Upper lobe of left lung (tissue), 6 donors: Measurements from ENCODE around the gene FRK. TPM values are rescaled to one million over a fixed set of nuclear protein-coding genes. Genes with fewer than 3 reads are reported as not detected.

ENCODE experiments used
- ATAC-seq, 2 donors: fragments of 200-7000 bp; cut with Tn5 transposase; one replicate each; pipeline ENCODE4 v1.9.1; 2022; ENCODE audit warnings: mild to moderate bottlenecking in 2 of 2, moderate library complexity in 2 of 2; ENCODE audit not compliant: low FRiP score in 2 of 2
- DNase-seq, 2 donors: peaks; one replicate each; pipeline ENCODE4 v3.0.0-alpha.2; 2019 to 2020
- H3K27ac ChIP-seq, 4 donors: fragments of 200-600 bp; sonication (generic); one replicate each; pipeline ENCODE4 v1.5.1; 2016 to 2019
- H3K27me3 ChIP-seq, 4 donors: fragments of 200-600 bp; sonication (generic); one replicate each; pipeline ENCODE4 v1.5.1; 2017 to 2019
- H3K36me3 ChIP-seq, 4 donors: fragments of 200-600 bp; sonication (generic); one replicate each; pipeline ENCODE4 v1.5.1; 2016 to 2019
- H3K4me1 ChIP-seq, 4 donors: fragments of 200-600 bp; sonication (generic); one replicate each; pipeline ENCODE4 v1.5.1; 2018 to 2019
- H3K4me3 ChIP-seq, 4 donors: fragments of 200-600 bp; sonication (generic); one replicate each; pipeline ENCODE4 v1.5.1; 2017 to 2019; ENCODE audit warnings: mild to moderate bottlenecking in 2 of 4, moderate library complexity in 1 of 4
- H3K9me3 ChIP-seq, 4 donors: fragments of 200-600 bp; sonication (generic); one replicate each; pipeline ENCODE4 v1.5.1; 2018 to 2019
- CTCF ChIP-seq, 6 experiments: fragments of 450-650 bp in 4 of 6; fragments of 200-600 bp in 2 of 6; sonication (generic) in 2 of 6; IDR thresholded peaks; one replicate each; pipeline ENCODE4 v1.5.1; 2016 to 2019; ENCODE audit warnings: antibody characterized with exemption in 6 of 6
- EP300 ChIP-seq, 4 donors: sonication (generic); formaldehyde crosslinking; IDR thresholded peaks; one replicate each; pipeline ENCODE4 v1.5.1; 2017; ENCODE audit warnings: antibody characterized with exemption in 4 of 4, control low read depth in 2 of 4
- POLR2A ChIP-seq, 4 donors: fragments of 450-650 bp; IDR thresholded peaks; one replicate each; pipeline ENCODE4 v1.5.1; 2016 to 2017; ENCODE audit warnings: antibody characterized with exemption in 4 of 4, mild to moderate bottlenecking in 2 of 4
- POLR2AphosphoS5 ChIP-seq, 2 donors: sonication (generic); formaldehyde crosslinking; IDR thresholded peaks; one replicate each; pipeline ENCODE4 v1.5.1; 2017; ENCODE audit warnings: antibody characterized with exemption in 2 of 2
- WGBS, 2 donors: methylation state at CpG; one replicate each; pipeline ENCODE4 v1.1.5; 2017 to 2018; 5-methylcytosine and 5-hydroxymethylcytosine counted together
- total RNA-seq, 6 donors: library from RNA; depleted of rRNA in 4 of 6; stranded (reverse); fragments of >200 nt in 4 of 6; gene quantifications; one replicate each; pipeline versions ENCODE4 v1.1.0 to v1.2.1, GENCODE V29; 2016 to 2021
- donor health status: DM: no; HTN: no; CAD: no; lungs with moderate emphysema.
- donor health status: DM: no; HTN: yes; CAD: no; lungs with severe emphysema.

FRK gene
- total RNA-seq, 6 donors from 2014 or later = 2.2 to 9.8 (median 5.9) TPM

- Histone ChIP-seq H3K4me1 (no peaks in the 10 kb centered on the region), H3K36me3 (no peaks in the 10 kb centered on the region), H3K27ac (no peak overlapping the region), H3K27me3 (no peaks in the 10 kb centered on the region), H3K9me3 (no peaks in the 10 kb centered on the region), H3K4me3 (no peak overlapping the region)
- DNase-seq (no peak), ATAC-seq (no peak)
- TF ChIP-seq POLR2A (IDR thresholded peaks at IDR 0.05) (no peak), EP300 (IDR thresholded peaks at IDR 0.05) (no peak), CTCF (IDR thresholded peaks at IDR 0.05) (no peak), POLR2AphosphoS5 (IDR thresholded peaks at IDR 0.05) (no peak)
These were observed 28.3 kb upstream of the FRK start for GRCh38 chr6:116088946-116089345.

DNA sequence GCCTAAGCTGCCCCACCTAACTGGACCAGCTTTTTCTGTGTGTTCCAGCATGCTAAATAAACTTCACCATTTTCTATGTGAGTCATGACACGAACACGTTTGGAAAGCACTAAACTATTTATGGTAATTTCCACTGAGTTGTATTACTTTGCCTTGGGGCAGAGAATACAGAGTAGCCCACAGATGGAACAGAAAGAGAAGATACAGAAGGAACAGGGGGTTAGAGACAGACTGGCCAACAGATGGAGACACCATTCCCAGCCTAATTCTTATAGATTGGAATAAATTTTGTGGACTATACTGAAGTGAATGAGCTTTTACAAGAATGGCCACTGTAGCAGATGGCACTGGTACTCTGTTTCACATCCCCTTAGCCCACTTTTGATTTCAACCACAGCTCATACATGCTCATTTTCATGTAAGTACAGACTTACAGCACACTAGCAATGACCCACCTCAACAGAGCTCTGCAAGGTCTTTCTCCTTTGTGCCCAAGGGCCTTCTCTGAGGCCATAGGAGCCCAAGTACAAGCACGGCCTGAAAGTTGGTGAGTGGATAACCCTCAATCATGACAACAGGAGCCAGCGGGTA lies 26.8 kb upstream of the FRK start:
- Histone ChIP-seq H3K4me1 (no peaks in the 10 kb centered on the region), H3K36me3 (no peaks in the 10 kb centered on the region), H3K27ac (no peak overlapping the region), H3K9me3 (no peaks in the 10 kb centered on the region), H3K27me3 (no peaks in the 10 kb centered on the region), H3K4me3 (no peak overlapping the region)
- no peak for TF ChIP-seq EP300 (IDR thresholded peaks at IDR 0.05)
- DNase-seq (no peak), ATAC-seq (no peak)
- 62 to 68% methylated on average over 4 of the region's 4 CpGs for whole genome bisulfite sequencing, 2 donors

GRCh38 chr6:116084284-116084683 lies 23.6 kb upstream of the FRK start:
- no peak for DNase-seq
- Histone ChIP-seq H3K9me3 (no peaks in the 10 kb centered on the region), H3K27ac (no peak overlapping the region), H3K36me3 (no peaks in the 10 kb centered on the region), H3K4me1 (no peaks in the 10 kb centered on the region), H3K4me3 (no peak overlapping the region), H3K27me3 (no peaks in the 10 kb centered on the region)
- TF ChIP-seq CTCF (IDR thresholded peaks at IDR 0.05) (no peak), EP300 (IDR thresholded peaks at IDR 0.05) (no peak), POLR2AphosphoS5 (IDR thresholded peaks at IDR 0.05) (no peak), POLR2A (IDR thresholded peaks at IDR 0.05) (no peak)
- 60 to 76% methylated on average over 2 of the region's 2 CpGs for WGBS, 2 donors
- ATAC-seq = no peak

DNA sequence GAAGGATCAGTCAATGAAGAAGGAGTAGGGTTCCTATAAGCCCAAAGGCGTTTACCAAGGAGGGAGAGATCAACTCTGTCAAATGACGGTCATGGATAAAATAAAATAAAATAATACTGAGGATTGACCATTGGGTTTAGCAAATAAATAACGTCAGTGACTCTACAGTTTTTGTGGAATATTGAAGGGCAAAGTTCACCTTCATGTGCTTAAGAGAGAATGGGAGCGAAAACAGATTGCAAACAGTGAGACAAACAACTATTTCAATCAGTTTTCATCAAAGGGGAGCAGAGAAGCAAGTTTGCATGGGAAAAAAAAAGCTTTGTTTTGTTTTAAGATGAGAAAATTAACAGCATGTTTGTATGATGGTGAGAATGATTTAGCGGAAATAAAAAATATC lies 22.4 kb upstream of the FRK start:
- Histone ChIP-seq H3K4me3 (no peak overlapping the region), H3K27me3 (no peaks in the 10 kb centered on the region), H3K9me3 (no peaks in the 10 kb centered on the region), H3K36me3 (no peaks in the 10 kb centered on the region), H3K27ac (no peak overlapping the region), H3K4me1 (no peaks in the 10 kb centered on the region)
- no peak for TF ChIP-seq CTCF (IDR thresholded peaks at IDR 0.05)
- TF ChIP-seq POLR2A (IDR thresholded peaks at IDR 0.05) = no peak
- TF ChIP-seq EP300 (IDR thresholded peaks at IDR 0.05) = no peak
- TF ChIP-seq POLR2AphosphoS5 (IDR thresholded peaks at IDR 0.05) = no peak
- ATAC-seq = no peak
- DNase-seq = no peak
- WGBS, 2 donors = 85 to 91% methylated on average over 5 of the region's 5 CpGs

DNA sequence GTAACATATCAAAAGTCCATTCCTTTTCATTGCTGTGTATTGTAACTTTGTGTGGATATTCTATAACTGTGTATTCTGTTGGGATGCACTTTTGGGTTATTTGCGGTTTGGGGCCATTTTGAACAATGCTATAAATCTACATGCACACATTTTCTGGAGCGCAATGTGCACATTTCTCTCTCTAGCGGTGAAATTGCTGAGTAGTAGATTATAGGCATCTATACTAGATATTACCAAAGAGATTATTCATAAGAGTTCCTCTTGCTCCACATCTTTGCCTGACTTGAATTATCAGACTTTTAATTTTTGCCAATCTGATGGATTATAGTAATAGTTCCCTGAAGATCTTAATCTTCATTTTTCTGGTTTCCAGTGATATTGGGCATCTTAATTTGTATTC lies 18.3 kb upstream of the FRK start:
- H3K4me1 ChIP-seq = no peaks in the 10 kb centered on the region
- WGBS, 2 donors = 97 to 100% methylated on average over 3 of the region's 3 CpGs
- DNase-seq (no peak), ATAC-seq (no peak)
- H3K27ac ChIP-seq = no peak overlapping the region
- H3K4me3 ChIP-seq = no peak overlapping the region
- H3K27me3 ChIP-seq = no peaks in the 10 kb centered on the region
- TF ChIP-seq POLR2A (IDR thresholded peaks at IDR 0.05) (no peak), POLR2AphosphoS5 (IDR thresholded peaks at IDR 0.05) (no peak), CTCF (IDR thresholded peaks at IDR 0.05) (no peak), EP300 (IDR thresholded peaks at IDR 0.05) (no peak)
- no peaks in the 10 kb centered on the region for H3K36me3 ChIP-seq
- H3K9me3 ChIP-seq = no peaks in the 10 kb centered on the region
